ENCODE data around the gene KRTAP5-11.

KRTAP5-11 gene

GRCh38 chr11:71566081-71566620 is 16.5 kb downstream of the KRTAP5-11 start:
- TF ChIP-seq GATA1 (IDR thresholded peaks at IDR 0.05; ENCODE audit: low read depth, low read length) (no peak), POLR2A (IDR thresholded peaks at IDR 0.05; ENCODE audit: low read length) (no peak)

GRCh38 chr11:71565263-71565662 is 17.4 kb downstream of the KRTAP5-11 start, which contains the start of gene KRTAP5-10:
Gene KRTAP5-10 (plus strand): TSS chr11:71565563. CDS start chr11:71565588, 25 bp downstream.
- no peak for TF ChIP-seq POLR2A (IDR thresholded peaks at IDR 0.05; ENCODE audit: low read length)
- no peak for TF ChIP-seq GATA1 (IDR thresholded peaks at IDR 0.05; ENCODE audit: low read depth, low read length)
- no peak for DNase-seq

More at GRCh38 chr11:71566081-71566620, 16.5 kb downstream of the KRTAP5-11 start:
- no peak for DNase-seq

- no peak for DNase-seq
- TF ChIP-seq GATA1 (IDR thresholded peaks at IDR 0.05; ENCODE audit: low read depth, low read length): no peak
- TF ChIP-seq POLR2A (IDR thresholded peaks at IDR 0.05; ENCODE audit: low read length): no peak
Observed at GRCh38 chr11:71564430-71564829, 18.2 kb downstream of the KRTAP5-11 start.

- no peak for TF ChIP-seq POLR2A (IDR thresholded peaks at IDR 0.05; ENCODE audit: low read length)
- no peak for TF ChIP-seq GATA1 (IDR thresholded peaks at IDR 0.05; ENCODE audit: low read depth, low read length)
- DNase-seq: peak; percentile 30 to 40
Observed at GRCh38 chr11:71563406-71563805, 19.3 kb downstream of the KRTAP5-11 start.

- TF ChIP-seq POLR2A (IDR thresholded peaks at IDR 0.05; ENCODE audit: low read length): no peak
- no peak for TF ChIP-seq GATA1 (IDR thresholded peaks at IDR 0.05; ENCODE audit: low read depth, low read length)
- no peak for DNase-seq
Observed at GRCh38 chr11:71562120-71562519, 20.6 kb downstream of the KRTAP5-11 start.

- no peak for DNase-seq
- TF ChIP-seq GATA1 (IDR thresholded peaks at IDR 0.05; ENCODE audit: low read depth, low read length): no peak
- no peak for TF ChIP-seq POLR2A (IDR thresholded peaks at IDR 0.05; ENCODE audit: low read length)
Observed at GRCh38 chr11:71558996-71559395, 23.7 kb downstream of the KRTAP5-11 start.

GRCh38 chr11:71557257-71557656 is 25.4 kb downstream of the KRTAP5-11 start:
- no peak for DNase-seq
- TF ChIP-seq GATA1 (IDR thresholded peaks at IDR 0.05; ENCODE audit: low read depth, low read length) (no peak), POLR2A (IDR thresholded peaks at IDR 0.05; ENCODE audit: low read length) (no peak)

GRCh38 chr11:71556018-71556417 is 26.7 kb downstream of the KRTAP5-11 start:
- TF ChIP-seq POLR2A (IDR thresholded peaks at IDR 0.05; ENCODE audit: low read length) (no peak), GATA1 (IDR thresholded peaks at IDR 0.05; ENCODE audit: low read depth, low read length) (no peak)

GRCh38 chr11:71555508-71555907 is 27.2 kb downstream of the KRTAP5-11 start:
- no peak for TF ChIP-seq POLR2A (IDR thresholded peaks at IDR 0.05; ENCODE audit: low read length)
- TF ChIP-seq GATA1 (IDR thresholded peaks at IDR 0.05; ENCODE audit: low read depth, low read length): no peak
- no peak for DNase-seq

More at GRCh38 chr11:71556018-71556417, 26.7 kb downstream of the KRTAP5-11 start:
- no peak for DNase-seq

GRCh38 chr11:71554996-71555395 is 27.7 kb downstream of the KRTAP5-11 start:
- TF ChIP-seq POLR2A (IDR thresholded peaks at IDR 0.05; ENCODE audit: low read length): no peak
- no peak for TF ChIP-seq GATA1 (IDR thresholded peaks at IDR 0.05; ENCODE audit: low read depth, low read length)
- no peak for DNase-seq

GRCh38 chr11:71551711-71552110 is 31.0 kb downstream of the KRTAP5-11 start:
- DNase-seq: no peak
- TF ChIP-seq GATA1 (IDR thresholded peaks at IDR 0.05; ENCODE audit: low read depth, low read length): no peak
- no peak for TF ChIP-seq POLR2A (IDR thresholded peaks at IDR 0.05; ENCODE audit: low read length)

GRCh38 chr11:71548716-71549151 is 33.9 kb downstream of the KRTAP5-11 start:
- TF ChIP-seq GATA1 (IDR thresholded peaks at IDR 0.05; ENCODE audit: low read depth, low read length) (no peak), POLR2A (IDR thresholded peaks at IDR 0.05; ENCODE audit: low read length) (no peak)
- no peak for DNase-seq

- no peak for TF ChIP-seq GATA1 (IDR thresholded peaks at IDR 0.05; ENCODE audit: low read depth, low read length)
- TF ChIP-seq POLR2A (IDR thresholded peaks at IDR 0.05; ENCODE audit: low read length): no peak
- no peak for DNase-seq
Observed at GRCh38 chr11:71548120-71548519, 34.6 kb downstream of the KRTAP5-11 start, which contains the start of gene KRTAP5-9. Gene KRTAP5-9 (plus strand): TSS chr11:71548420. CDS start chr11:71548658, 238 bp downstream.

- TF ChIP-seq POLR2A (IDR thresholded peaks at IDR 0.05; ENCODE audit: low read length): no peak
- no peak for TF ChIP-seq GATA1 (IDR thresholded peaks at IDR 0.05; ENCODE audit: low read depth, low read length)
- DNase-seq: no peak
Observed at GRCh38 chr11:71545405-71545966, 37.2 kb downstream of the KRTAP5-11 start.
